ENCODE results near the gene KLF9.

- TF ChIP-seq EZH2 (IDR thresholded peaks at IDR 0.05; ENCODE audit: low read length, missing control alignments) = no peak
- TF ChIP-seq, protein P1, sequence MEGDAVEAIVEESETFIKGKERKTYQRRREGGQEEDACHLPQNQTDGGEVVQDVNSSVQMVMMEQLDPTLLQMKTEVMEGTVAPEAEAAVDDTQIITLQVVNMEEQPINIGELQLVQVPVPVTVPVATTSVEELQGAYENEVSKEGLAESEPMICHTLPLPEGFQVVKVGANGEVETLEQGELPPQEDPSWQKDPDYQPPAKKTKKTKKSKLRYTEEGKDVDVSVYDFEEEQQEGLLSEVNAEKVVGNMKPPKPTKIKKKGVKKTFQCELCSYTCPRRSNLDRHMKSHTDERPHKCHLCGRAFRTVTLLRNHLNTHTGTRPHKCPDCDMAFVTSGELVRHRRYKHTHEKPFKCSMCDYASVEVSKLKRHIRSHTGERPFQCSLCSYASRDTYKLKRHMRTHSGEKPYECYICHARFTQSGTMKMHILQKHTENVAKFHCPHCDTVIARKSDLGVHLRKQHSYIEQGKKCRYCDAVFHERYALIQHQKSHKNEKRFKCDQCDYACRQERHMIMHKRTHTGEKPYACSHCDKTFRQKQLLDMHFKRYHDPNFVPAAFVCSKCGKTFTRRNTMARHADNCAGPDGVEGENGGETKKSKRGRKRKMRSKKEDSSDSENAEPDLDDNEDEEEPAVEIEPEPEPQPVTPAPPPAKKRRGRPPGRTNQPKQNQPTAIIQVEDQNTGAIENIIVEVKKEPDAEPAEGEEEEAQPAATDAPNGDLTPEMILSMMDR (conservative IDR thresholded peaks at IDR 0.05 in 1 of 2, IDR thresholded peaks at IDR 0.05 in 1 of 2; ENCODE audit: low read depth in 1 of 2, low read length in 2 of 2) = no peak
Measured at GRCh38 chr9:70413464-70413798, 1.0 kb downstream of the KLF9 start.

Data from fibroblast of lung (primary cell).